ENCODE measurements around the gene PLCH1. TPM values are rescaled to one million over a fixed set of nuclear protein-coding genes. Genes with fewer than 3 reads are reported as not detected.
"Not testable (repeated sequence)": the region's sequence is repeated elsewhere in the genome, so short reads cannot be mapped to it uniquely, and the experiment has no call there.

PLCH1 gene
- total RNA-seq, 1 experiment from 2014 or later, result 3.1 TPM

DNA sequence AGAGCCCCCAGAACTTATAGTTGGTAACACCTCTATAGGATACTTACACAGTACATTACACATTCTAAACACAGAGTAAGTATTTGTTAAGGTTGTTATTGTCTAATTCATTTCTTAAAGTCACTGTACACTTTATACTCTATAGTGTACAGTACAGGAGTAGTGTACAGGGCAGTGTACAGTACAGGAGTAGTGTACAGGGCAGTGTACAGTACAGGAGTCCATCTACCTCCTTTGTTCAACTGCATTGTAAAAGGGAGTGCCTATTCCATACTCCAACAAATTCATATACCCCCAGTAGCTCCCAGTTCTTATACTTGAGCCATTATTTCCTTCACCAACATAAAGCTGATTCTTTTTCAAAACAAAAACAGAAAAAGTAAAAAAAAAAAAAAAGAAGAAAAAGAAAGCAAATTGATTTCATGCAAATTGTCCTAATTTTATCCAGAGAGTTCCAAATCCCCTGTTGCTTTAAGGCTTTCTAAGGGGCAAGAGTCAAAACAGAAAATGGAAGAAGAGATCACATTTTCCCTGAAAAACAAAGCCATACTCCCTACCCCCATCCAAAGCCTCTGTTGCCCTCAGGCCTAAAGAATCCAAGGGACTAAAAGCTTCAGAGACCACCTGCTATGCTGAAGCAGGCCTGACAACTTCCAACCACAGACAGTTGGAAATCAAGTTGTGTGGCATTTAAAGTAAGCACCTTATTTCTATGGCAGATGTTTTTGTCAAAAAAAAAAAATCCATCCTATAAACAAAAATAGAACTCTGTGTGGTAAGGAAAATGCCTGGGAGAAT, 125.6 kb downstream of the PLCH1 start:
- intact Hi-C loops (cut with micrococcal nuclease; ENCODE audit: unreplicated experiment), result no loop called here

DNA sequence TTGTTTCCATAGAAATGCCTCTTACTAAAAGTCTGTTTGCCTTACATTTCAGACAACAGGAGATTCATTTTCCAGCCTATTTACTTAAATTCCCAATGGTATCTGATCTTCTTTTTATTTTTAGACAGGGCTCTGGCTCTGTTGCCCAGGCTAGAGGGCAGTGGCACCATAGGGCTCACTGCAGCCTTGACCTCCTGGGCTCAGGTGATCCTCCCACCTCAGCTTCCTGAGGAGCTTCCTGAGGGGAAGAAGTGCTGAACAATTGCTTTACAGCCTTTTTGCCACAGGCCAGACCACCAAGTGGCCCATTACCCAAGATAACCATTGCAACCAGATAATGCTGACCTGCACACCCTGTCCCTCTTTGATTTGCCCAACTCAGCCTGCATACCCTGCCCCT, 126.3 kb downstream of the PLCH1 start:
- no peaks in the 10 kb centered on the region for H3K36me3 ChIP-seq (ENCODE audit: insufficient read depth, low read length, poor library complexity, severe bottlenecking)
- intact Hi-C loops (cut with micrococcal nuclease; ENCODE audit: unreplicated experiment), result no loop called here
- H3K27me3 ChIP-seq (replicated peaks; ENCODE audit: insufficient read depth, low read depth, low read length, poor library complexity), result no peaks in the 10 kb centered on the region
- DNase-seq (ENCODE audit: low spot score), result no peak
- ChIA-PET CTCF (no interaction called here), POLR2A (ENCODE audit: low non-redundant PET) (no interaction called here)
- no TSS peak for BruUV-seq (replicated peaks)
- H3K4me3 ChIP-seq (ENCODE audit: low read depth, low read length, poor library complexity, severe bottlenecking), result no peak overlapping the region
- peaks cover 10% of the 10 kb centered on the region for H3K9me3 ChIP-seq (ENCODE audit: low read depth, low read length, poor library complexity, severe bottlenecking)
- H3K4me1 ChIP-seq (ENCODE audit: insufficient read depth, low read length, poor library complexity, severe bottlenecking), result no peaks in the 10 kb centered on the region
- no peak overlapping the region for H3K27ac ChIP-seq (ENCODE audit: low read depth, low read length, poor library complexity, severe bottlenecking)
- TF ChIP-seq, protein P1, sequence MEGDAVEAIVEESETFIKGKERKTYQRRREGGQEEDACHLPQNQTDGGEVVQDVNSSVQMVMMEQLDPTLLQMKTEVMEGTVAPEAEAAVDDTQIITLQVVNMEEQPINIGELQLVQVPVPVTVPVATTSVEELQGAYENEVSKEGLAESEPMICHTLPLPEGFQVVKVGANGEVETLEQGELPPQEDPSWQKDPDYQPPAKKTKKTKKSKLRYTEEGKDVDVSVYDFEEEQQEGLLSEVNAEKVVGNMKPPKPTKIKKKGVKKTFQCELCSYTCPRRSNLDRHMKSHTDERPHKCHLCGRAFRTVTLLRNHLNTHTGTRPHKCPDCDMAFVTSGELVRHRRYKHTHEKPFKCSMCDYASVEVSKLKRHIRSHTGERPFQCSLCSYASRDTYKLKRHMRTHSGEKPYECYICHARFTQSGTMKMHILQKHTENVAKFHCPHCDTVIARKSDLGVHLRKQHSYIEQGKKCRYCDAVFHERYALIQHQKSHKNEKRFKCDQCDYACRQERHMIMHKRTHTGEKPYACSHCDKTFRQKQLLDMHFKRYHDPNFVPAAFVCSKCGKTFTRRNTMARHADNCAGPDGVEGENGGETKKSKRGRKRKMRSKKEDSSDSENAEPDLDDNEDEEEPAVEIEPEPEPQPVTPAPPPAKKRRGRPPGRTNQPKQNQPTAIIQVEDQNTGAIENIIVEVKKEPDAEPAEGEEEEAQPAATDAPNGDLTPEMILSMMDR (conservative IDR thresholded peaks at IDR 0.05; ENCODE audit: low read depth, low read length), result no peak
- no peak for TF ChIP-seq EZH2 (IDR thresholded peaks at IDR 0.05; ENCODE audit: borderline replicate concordance, low read depth, low read length, poor library complexity, severe bottlenecking)

More for the DNA sequence above, 125.6 kb downstream of the PLCH1 start:
- BruUV-seq (replicated peaks), result no TSS peak
- H3K9me3 ChIP-seq (ENCODE audit: low read depth, low read length, poor library complexity, severe bottlenecking), result peaks cover 10% of the 10 kb centered on the region
- H3K36me3 ChIP-seq (ENCODE audit: insufficient read depth, low read length, poor library complexity, severe bottlenecking), result no peaks in the 10 kb centered on the region
- CTCF ChIA-PET, result no interaction called here
- no peak for TF ChIP-seq EZH2 (IDR thresholded peaks at IDR 0.05; ENCODE audit: borderline replicate concordance, low read depth, low read length, poor library complexity, severe bottlenecking)
- TF ChIP-seq, protein P1 (conservative IDR thresholded peaks at IDR 0.05; ENCODE audit: low read depth, low read length), result no peak
- no peaks in the 10 kb centered on the region for H3K27me3 ChIP-seq (replicated peaks; ENCODE audit: insufficient read depth, low read depth, low read length, poor library complexity)
- no peak overlapping the region for H3K27ac ChIP-seq (ENCODE audit: low read depth, low read length, poor library complexity, severe bottlenecking)
- H3K4me3 ChIP-seq (ENCODE audit: low read depth, low read length, poor library complexity, severe bottlenecking), result no peak overlapping the region
- H3K4me1 ChIP-seq (ENCODE audit: insufficient read depth, low read length, poor library complexity, severe bottlenecking), result no peaks in the 10 kb centered on the region
- no peak for DNase-seq (ENCODE audit: low spot score)
- POLR2A ChIA-PET (ENCODE audit: low non-redundant PET), result no interaction called here

DNA sequence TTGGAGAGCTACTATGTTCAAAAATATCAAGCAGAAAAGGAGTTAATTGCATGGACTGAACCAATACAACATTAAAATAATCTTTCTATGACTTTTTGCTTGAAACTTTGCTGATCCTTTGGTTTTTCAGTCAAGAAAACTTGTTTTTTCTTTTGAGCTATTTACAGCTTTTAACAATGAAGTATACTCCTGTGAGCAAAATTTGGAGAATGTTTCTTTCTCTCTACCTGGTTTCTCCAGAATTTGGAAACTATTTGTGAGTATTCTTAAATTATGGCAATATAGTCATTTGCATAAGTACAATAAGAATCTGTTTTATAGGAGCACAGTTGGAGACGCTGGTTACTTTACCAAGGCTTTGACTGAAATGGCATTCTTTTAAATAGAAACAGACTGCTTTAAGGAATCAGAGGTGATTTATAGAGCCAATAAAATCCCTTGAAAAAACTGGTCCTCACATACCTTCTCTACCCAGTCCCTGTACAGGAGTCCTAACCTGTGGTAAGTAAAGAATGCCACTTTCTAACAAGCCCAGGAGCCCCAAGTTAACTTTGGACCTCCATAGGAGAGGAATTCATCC, 127.4 kb downstream of the PLCH1 start:
- no peaks in the 10 kb centered on the region for H3K4me1 ChIP-seq (ENCODE audit: insufficient read depth, low read length, poor library complexity, severe bottlenecking)
- no peaks in the 10 kb centered on the region for H3K36me3 ChIP-seq (ENCODE audit: insufficient read depth, low read length, poor library complexity, severe bottlenecking)
- H3K27ac ChIP-seq (ENCODE audit: low read depth, low read length, poor library complexity, severe bottlenecking), result no peak overlapping the region
- no peak for DNase-seq (ENCODE audit: low spot score)
- no peak for TF ChIP-seq EZH2 (IDR thresholded peaks at IDR 0.05; ENCODE audit: borderline replicate concordance, low read depth, low read length, poor library complexity, severe bottlenecking)
- H3K9me3 ChIP-seq (ENCODE audit: low read depth, low read length, poor library complexity, severe bottlenecking), result peaks cover 10% of the 10 kb centered on the region
- no peak overlapping the region for H3K4me3 ChIP-seq (ENCODE audit: low read depth, low read length, poor library complexity, severe bottlenecking)
- no TSS peak for BruUV-seq (replicated peaks)
- no peaks in the 10 kb centered on the region for H3K27me3 ChIP-seq (replicated peaks; ENCODE audit: insufficient read depth, low read depth, low read length, poor library complexity)
- ChIA-PET CTCF (no interaction called here), POLR2A (ENCODE audit: low non-redundant PET) (no interaction called here)
- intact Hi-C loops (cut with micrococcal nuclease; ENCODE audit: unreplicated experiment), result no loop called here

DNA sequence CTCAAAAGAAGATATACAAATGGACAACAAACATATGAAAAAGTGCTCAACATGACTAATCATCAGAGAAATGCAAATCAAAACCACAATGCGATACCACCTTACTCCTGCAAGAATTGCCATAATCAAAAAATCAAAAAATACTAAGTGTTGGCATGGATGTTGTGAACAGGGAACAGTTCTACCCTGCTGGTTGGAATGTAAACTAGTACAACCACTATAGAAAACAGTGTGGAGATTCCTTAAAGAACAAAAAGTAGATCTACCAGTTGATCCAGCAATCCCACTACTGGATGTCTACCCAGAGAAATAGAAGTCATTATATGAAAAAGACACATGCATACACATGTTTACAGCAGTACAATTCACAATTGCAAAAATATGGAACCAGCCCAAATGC, 129.7 kb downstream of the PLCH1 start:
- CTCF ChIA-PET; DNase-seq (ENCODE audit: low spot score); BruUV-seq (replicated peaks); H3K9me3 ChIP-seq (ENCODE audit: low read depth, low read length, poor library complexity, severe bottlenecking); H3K27me3 ChIP-seq (replicated peaks; ENCODE audit: insufficient read depth, low read depth, low read length, poor library complexity); H3K27ac ChIP-seq (ENCODE audit: low read depth, low read length, poor library complexity, severe bottlenecking); intact Hi-C loops (cut with micrococcal nuclease; ENCODE audit: unreplicated experiment); H3K4me3 ChIP-seq (ENCODE audit: low read depth, low read length, poor library complexity, severe bottlenecking); H3K4me1 ChIP-seq (ENCODE audit: insufficient read depth, low read length, poor library complexity, severe bottlenecking); POLR2A ChIA-PET (ENCODE audit: low non-redundant PET); H3K36me3 ChIP-seq (ENCODE audit: insufficient read depth, low read length, poor library complexity, severe bottlenecking): not testable (repeated sequence)

DNA sequence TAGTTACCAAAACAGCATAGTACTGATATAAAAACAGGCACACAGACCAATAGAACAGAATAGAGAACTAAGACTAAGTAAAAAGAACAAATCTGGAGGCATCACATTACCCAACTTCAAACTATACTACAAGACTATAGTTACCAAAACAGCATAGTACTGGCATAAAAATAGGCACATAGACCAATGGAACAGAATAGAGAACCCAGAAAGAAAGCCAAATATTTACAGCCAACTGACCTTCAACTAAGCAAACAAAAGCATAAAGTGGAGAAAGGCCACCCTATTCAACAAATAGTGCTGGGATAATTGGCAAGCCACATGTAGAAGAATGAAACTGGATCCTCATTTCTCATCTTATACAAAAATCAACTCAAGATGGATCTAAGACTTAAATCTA, 130.5 kb downstream of the PLCH1 start:
- H3K27me3 ChIP-seq (replicated peaks; ENCODE audit: insufficient read depth, low read depth, low read length, poor library complexity); CTCF ChIA-PET; H3K4me1 ChIP-seq (ENCODE audit: insufficient read depth, low read length, poor library complexity, severe bottlenecking); DNase-seq (ENCODE audit: low spot score); H3K27ac ChIP-seq (ENCODE audit: low read depth, low read length, poor library complexity, severe bottlenecking); POLR2A ChIA-PET (ENCODE audit: low non-redundant PET); H3K4me3 ChIP-seq (ENCODE audit: low read depth, low read length, poor library complexity, severe bottlenecking); H3K36me3 ChIP-seq (ENCODE audit: insufficient read depth, low read length, poor library complexity, severe bottlenecking); H3K9me3 ChIP-seq (ENCODE audit: low read depth, low read length, poor library complexity, severe bottlenecking); intact Hi-C loops (cut with micrococcal nuclease; ENCODE audit: unreplicated experiment); BruUV-seq (replicated peaks): not testable (repeated sequence)

Measured in A673 (cell line).